HCT116 (cell line): ENCODE measurements around the gene TEX54. TPM values are rescaled to one million over a fixed set of nuclear protein-coding genes. Genes with fewer than 3 reads are reported as not detected.

Experiments used
- ATAC-seq: fragments of 200-7000 bp; cut with Tn5 transposase; 2 replicates; pipeline ENCODE4 v1.9.1; 2020; ENCODE audit warnings: mild to moderate bottlenecking, moderate library complexity
- BruUV-seq: library from RNA; stranded (reverse); fragments of 400-500 nt; replicated peaks from 2 replicates; lab custom pipeline; 2021; lab: Mats Ljungman, UMichigan
- CTCF ChIA-PET: fragments of 300-600 bp; sonication (Branson Sonifier 250); formaldehyde crosslinking; loops from one replicate; lab custom pipeline; 2021; ENCODE audit warnings: antibody characterized with exemption; lab: Charles Lee
- POLR2A ChIA-PET: fragments of 300-600, 350-600 bp; sonication (Branson Sonifier 250); formaldehyde crosslinking; loops from one replicate; lab custom pipeline; 2021; ENCODE audit warnings: antibody characterized with exemption; lab: Charles Lee
- RAD21 ChIA-PET, 2 experiments: fragments of 300-600 bp; sonication (Branson Sonifier 250); formaldehyde crosslinking; loops; one replicate each; lab custom pipeline; 2023; ENCODE audit warnings: low total read pairs in 2 of 2; ENCODE audit not compliant: uncharacterized antibody in 2 of 2, unreplicated experiment in 2 of 2, low non-redundant PET in 1 of 2; lab: Charles Lee
- DNase-seq: peaks from one replicate; pipeline ENCODE4 v3.0.0-alpha.2; 2010; ENCODE audit warnings: low read depth, low spot score
- H2AFZ ChIP-seq: fragments of 200-600 bp; shearing (Covaris generic), sonication (generic); 2 replicates; pipeline ENCODE4 v1.6.1; 2017; ENCODE audit warnings: low read depth, mixed run types, mixed read lengths, antibody characterized with exemption, low read length; ENCODE audit not compliant: poor library complexity, severe bottlenecking
- H3K27ac ChIP-seq: 2 replicates; pipeline ENCODE4 v1.5.1; 2012; ENCODE audit warnings: low read depth, low read length
- H3K27me3 ChIP-seq: fragments of 200-600 bp; sonication (generic); 2 replicates; pipeline ENCODE4 v1.6.1; 2016; ENCODE audit warnings: mixed run types, low read length, mixed read lengths; ENCODE audit not compliant: insufficient read depth
- H3K36me3 ChIP-seq, 2 experiments: fragments of 200-500 bp in 1 of 2; fragments of 200-600 bp in 1 of 2; sonication (Bioruptor generic) in 1 of 2; sonication (generic) in 1 of 2; 2 replicates each; pipeline versions ENCODE4 v1.5.1 to v1.6.1; 2014 to 2016; ENCODE audit warnings: low read length in 2 of 2, inconsistent platforms in 1 of 2, mixed read lengths in 1 of 2, mixed run types in 1 of 2; ENCODE audit not compliant: insufficient read depth in 2 of 2, control insufficient read depth in 1 of 2
- H3K4me1 ChIP-seq, 2 experiments: fragments of 200-600 bp in 1 of 2; sonication (generic) in 1 of 2; 2 replicates each; pipeline versions ENCODE4 v1.5.1 to v1.6.1; 2012 to 2017; ENCODE audit warnings: low read length in 2 of 2, inconsistent platforms in 1 of 2, mild to moderate bottlenecking in 1 of 2, mixed read lengths in 1 of 2, mixed run types in 1 of 2, moderate library complexity in 1 of 2; ENCODE audit not compliant: insufficient read depth in 2 of 2, control insufficient read depth in 1 of 2
- H3K4me2 ChIP-seq: fragments of 200-600 bp; sonication (generic); 2 replicates; pipeline ENCODE4 v1.6.1; 2017; ENCODE audit warnings: mixed run types, low read length, mixed read lengths
- H3K4me3 ChIP-seq, 2 experiments: fragments of 200-600 bp in 1 of 2; sonication (generic) in 1 of 2; replicated peaks in 1 of 2; 2 replicates each; pipeline ENCODE4 v1.5.1; 2011 to 2016; ENCODE audit warnings: low read length in 2 of 2, control low read depth in 1 of 2, low read depth in 1 of 2, mild to moderate bottlenecking in 1 of 2, mixed read lengths in 1 of 2, mixed run types in 1 of 2
- H3K79me2 ChIP-seq: fragments of 200-600 bp; sonication (generic); 2 replicates; pipeline ENCODE4 v1.6.1; 2017; ENCODE audit warnings: mild to moderate bottlenecking, mixed run types, low read length, moderate library complexity, mixed read lengths; ENCODE audit not compliant: insufficient read depth
- H3K9ac ChIP-seq: fragments of 200-600 bp; sonication (generic); 2 replicates; pipeline ENCODE4 v1.6.1; 2016; ENCODE audit warnings: low read length, mixed read lengths
- H3K9me2 ChIP-seq: fragments of 200-600 bp; sonication (generic), shearing (Covaris generic); 2 replicates; pipeline ENCODE4 v1.6.1; 2017; ENCODE audit warnings: mixed run types, mild to moderate bottlenecking, moderate library complexity; ENCODE audit not compliant: insufficient read depth
- H3K9me3 ChIP-seq, 2 experiments: fragments of 200-500 bp in 1 of 2; fragments of 200-600 bp in 1 of 2; sonication (Bioruptor generic) in 1 of 2; sonication (generic) in 1 of 2; 2 replicates each; pipeline ENCODE4 v1.6.1; 2014 to 2017; ENCODE audit warnings: low read length in 2 of 2, mixed read lengths in 2 of 2, inconsistent platforms in 1 of 2, low read depth in 1 of 2, mild to moderate bottlenecking in 1 of 2, mixed run types in 1 of 2, moderate library complexity in 1 of 2; ENCODE audit not compliant: control insufficient read depth in 1 of 2, insufficient read depth in 1 of 2
- H4K20me1 ChIP-seq: fragments of 200-600 bp; sonication (generic), shearing (Covaris generic); 2 replicates; pipeline ENCODE4 v1.6.1; 2017; ENCODE audit warnings: mixed run types, mild to moderate bottlenecking, moderate library complexity; ENCODE audit not compliant: insufficient read depth
- EGR1 ChIP-seq: IDR thresholded peaks from 2 replicates; pipeline ENCODE4 v1.6.1; 2012; ENCODE audit warnings: low read depth
- ELF1 ChIP-seq: IDR thresholded peaks from 2 replicates; pipeline ENCODE4 v1.6.1; 2012; ENCODE audit warnings: low read depth, borderline replicate concordance
- EZH2 ChIP-seq: fragments of 200-600 bp; sonication (generic); IDR thresholded peaks from 2 replicates; pipeline ENCODE4 v1.6.1; 2017; ENCODE audit warnings: antibody characterized with exemption, mixed run types
- POLR2A ChIP-seq: IDR thresholded peaks from 2 replicates; pipeline ENCODE4 v1.7.0; 2011; ENCODE audit warnings: borderline replicate concordance; ENCODE audit not compliant: insufficient read depth, insufficient read length; ENCODE audit errors: extremely low read depth
- POLR2AphosphoS5 ChIP-seq: IDR thresholded peaks from 2 replicates; pipeline ENCODE4 v1.6.1; 2011; ENCODE audit warnings: mild to moderate bottlenecking, low read depth, low read length, moderate library complexity
- RAD21 ChIP-seq: IDR thresholded peaks from 2 replicates; pipeline ENCODE4 v1.6.1; 2012; ENCODE audit warnings: low read depth, mild to moderate bottlenecking
- SP1 ChIP-seq: IDR thresholded peaks from 2 replicates; pipeline ENCODE4 v1.6.1; 2012; ENCODE audit warnings: low read depth
- SRF ChIP-seq: IDR thresholded peaks from 2 replicates; pipeline ENCODE4 v1.6.1; 2012; ENCODE audit warnings: low read depth
- TCF7L2 ChIP-seq: IDR thresholded peaks from 2 replicates; pipeline ENCODE4 v1.7.0; 2011; ENCODE audit warnings: borderline replicate concordance, inconsistent platforms; ENCODE audit not compliant: insufficient read depth, insufficient read length; ENCODE audit errors: extremely low read depth
- YY1 ChIP-seq: IDR thresholded peaks from 2 replicates; pipeline ENCODE4 v1.6.1; 2011; ENCODE audit warnings: low read length, low read depth, moderate library complexity, mild to moderate bottlenecking; ENCODE audit not compliant: insufficient replicate concordance; ENCODE audit errors: extremely low read depth
- intact Hi-C: fragments of 100-400 bp; cut with micrococcal nuclease; formaldehyde crosslinking; loops from 2 replicates; pipeline ENCODE4 v1.10.0; 2022
- total RNA-seq: library from RNA; stranded (reverse); gene quantifications from one replicate; pipeline ENCODE4 v1.2.1, GENCODE V29; 2021; ENCODE audit not compliant: unreplicated experiment
- TF ChIP-seq, protein P1 (sequence below), 3 experiments: fragments of 200-600 bp in 1 of 3; sonication (generic) in 1 of 3; IDR thresholded peaks in 2 of 3; conservative IDR thresholded peaks in 1 of 3; 2 replicates each; pipeline ENCODE4 v1.5.1; 2012 to 2017; ENCODE audit warnings: low read depth in 2 of 3, low read length in 2 of 3, antibody characterized with exemption in 1 of 3, borderline replicate concordance in 1 of 3, control low read depth in 1 of 3, mild to moderate bottlenecking in 1 of 3, mixed read lengths in 1 of 3, mixed run types in 1 of 3, moderate library complexity in 1 of 3; ENCODE audit not compliant: insufficient read depth in 1 of 3
- TF ChIP-seq, protein P2 (sequence below): IDR thresholded peaks from 2 replicates; pipeline ENCODE4 v1.6.1; 2011; ENCODE audit warnings: mild to moderate bottlenecking, low read length, moderate library complexity; ENCODE audit not compliant: insufficient replicate concordance; ENCODE audit errors: extremely low read depth

Gene TEX54
- total RNA-seq, 1 experiment from 2014 or later, result not detected

DNA sequence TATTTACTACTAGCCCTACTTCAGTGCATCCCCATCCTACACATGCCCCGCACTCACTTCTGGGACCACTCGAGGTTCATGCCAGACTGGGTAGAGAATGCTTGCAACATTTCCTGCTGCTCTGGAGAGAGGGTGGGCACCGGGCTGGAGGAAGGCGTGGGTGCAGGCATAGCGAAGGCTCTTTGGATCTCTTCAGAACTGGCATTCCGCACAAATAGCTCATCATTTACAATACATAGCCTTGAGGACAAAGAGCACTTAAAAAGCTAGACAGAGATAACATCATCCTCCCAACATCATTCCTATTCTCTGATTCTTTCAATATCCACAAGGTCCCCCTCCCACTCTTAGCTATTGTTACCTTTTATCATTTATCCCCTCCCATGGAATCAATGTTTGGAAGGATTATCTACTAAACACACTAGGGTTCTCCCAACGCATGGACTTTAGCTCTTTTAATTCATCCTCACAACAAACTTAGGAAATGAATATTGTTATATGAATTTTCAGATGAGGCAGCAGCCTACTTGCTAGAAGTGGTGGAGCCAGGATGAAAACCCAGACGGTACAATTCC lies 38.4 kb downstream of the TEX54 start:
- CTCF ChIA-PET, result no interaction called here
- no peak overlapping the region for H3K4me2 ChIP-seq
- H3K4me1 ChIP-seq, result peaks cover 15 to 27% of the 10 kb centered on the region in 2 experiments; a peak in 3 of 4 replicates
- peaks cover 25% of the 10 kb centered on the region for H3K79me2 ChIP-seq
- ATAC-seq (no peak), DNase-seq (no peak)
- H3K27me3 ChIP-seq, result no peaks in the 10 kb centered on the region
- no TSS peak for BruUV-seq
- no peak overlapping the region for H3K27ac ChIP-seq
- H3K9me2 ChIP-seq, result no peaks in the 10 kb centered on the region
- no peak overlapping the region for H3K4me3 ChIP-seq
- POLR2A ChIA-PET, result interaction anchor here (0.7 to 1.5 kb wide), 3 partner anchors 10 to 225 kb away, joined by 4 to 11 read pairs (median 4); no protein-coding TSS in a partner anchor
- TF ChIP-seq EZH2 (no peak), RAD21 (no peak), SRF (no peak)
- TF ChIP-seq, protein P1, sequence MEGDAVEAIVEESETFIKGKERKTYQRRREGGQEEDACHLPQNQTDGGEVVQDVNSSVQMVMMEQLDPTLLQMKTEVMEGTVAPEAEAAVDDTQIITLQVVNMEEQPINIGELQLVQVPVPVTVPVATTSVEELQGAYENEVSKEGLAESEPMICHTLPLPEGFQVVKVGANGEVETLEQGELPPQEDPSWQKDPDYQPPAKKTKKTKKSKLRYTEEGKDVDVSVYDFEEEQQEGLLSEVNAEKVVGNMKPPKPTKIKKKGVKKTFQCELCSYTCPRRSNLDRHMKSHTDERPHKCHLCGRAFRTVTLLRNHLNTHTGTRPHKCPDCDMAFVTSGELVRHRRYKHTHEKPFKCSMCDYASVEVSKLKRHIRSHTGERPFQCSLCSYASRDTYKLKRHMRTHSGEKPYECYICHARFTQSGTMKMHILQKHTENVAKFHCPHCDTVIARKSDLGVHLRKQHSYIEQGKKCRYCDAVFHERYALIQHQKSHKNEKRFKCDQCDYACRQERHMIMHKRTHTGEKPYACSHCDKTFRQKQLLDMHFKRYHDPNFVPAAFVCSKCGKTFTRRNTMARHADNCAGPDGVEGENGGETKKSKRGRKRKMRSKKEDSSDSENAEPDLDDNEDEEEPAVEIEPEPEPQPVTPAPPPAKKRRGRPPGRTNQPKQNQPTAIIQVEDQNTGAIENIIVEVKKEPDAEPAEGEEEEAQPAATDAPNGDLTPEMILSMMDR (IDR thresholded peaks at IDR 0.05 in 2 of 3, conservative IDR thresholded peaks at IDR 0.05 in 1 of 3; ENCODE audit: borderline replicate concordance in 1 of 3, insufficient read depth in 1 of 3, low read depth in 2 of 3, low read length in 2 of 3), result no peak
- no peak overlapping the region for H2AFZ ChIP-seq
- RAD21 ChIA-PET, result no interaction called here
- intact Hi-C loops, result no loop called here
- no peaks in the 10 kb centered on the region for H3K9me3 ChIP-seq
- H4K20me1 ChIP-seq, result no peaks in the 10 kb centered on the region
- H3K36me3 ChIP-seq, result peaks cover 40 to 72% of the 10 kb centered on the region in 2 experiments
- H3K9ac ChIP-seq, result no peak overlapping the region

DNA sequence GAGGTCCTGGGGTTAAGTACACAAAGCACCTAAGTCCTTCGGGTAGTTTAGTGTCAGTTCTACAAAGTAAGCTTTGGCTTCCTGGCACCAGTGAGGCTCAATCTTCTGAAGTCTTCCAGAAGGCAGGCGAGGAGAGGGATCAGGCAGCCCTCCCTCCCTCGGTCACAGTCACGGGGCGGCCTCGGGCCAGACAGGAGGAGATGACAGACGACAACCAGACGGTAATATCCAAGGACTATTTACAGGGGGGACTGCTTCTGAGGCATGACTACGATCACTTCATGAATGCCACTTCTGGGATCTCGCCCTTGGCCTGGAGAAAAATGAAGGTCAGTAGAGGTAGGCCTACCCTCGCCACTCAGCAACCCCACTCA lies 40.5 kb downstream of the TEX54 start:
- Histone ChIP-seq H3K4me2 (peak overlapping the region; percentile 91), H3K9me3 (no peaks in the 10 kb centered on the region), H3K27me3 (no peaks in the 10 kb centered on the region), H2AFZ (no peak overlapping the region), H3K9me2 (no peaks in the 10 kb centered on the region), H3K9ac (peak overlapping the region; percentile 41), H3K4me3 (peak overlapping the region; percentile 87 to 94), H4K20me1 (no peaks in the 10 kb centered on the region), H3K79me2 (peaks cover 45% of the 10 kb centered on the region), H3K4me1 (peaks cover 21 to 38% of the 10 kb centered on the region in 2 experiments; a peak in 3 of 4 replicates), H3K36me3 (peaks cover 29 to 59% of the 10 kb centered on the region in 2 experiments), H3K27ac (peak overlapping the region; percentile 98)
- POLR2A ChIA-PET, result interaction anchor here (0.6 to 1.0 kb wide), 3 partner anchors 38 to 56 kb away, joined by 3 to 5 read pairs (median 4); partner anchors contain the start of genes STX5 and ZBTB3
- BruUV-seq, result no TSS peak
- DNase-seq (no peak), ATAC-seq (no peak)
- RAD21 ChIA-PET, result no interaction called here
- intact Hi-C loops, result no loop called here
- CTCF ChIA-PET, result no interaction called here
- TF ChIP-seq YY1 (no peak), TCF7L2 (no peak), EGR1 (no peak), POLR2A (no peak), POLR2AphosphoS5 (no peak), ELF1 (no peak), SP1 (no peak)
- TF ChIP-seq, protein P1 (IDR thresholded peaks at IDR 0.05 in 2 of 3, conservative IDR thresholded peaks at IDR 0.05 in 1 of 3; ENCODE audit: borderline replicate concordance in 1 of 3, insufficient read depth in 1 of 3, low read depth in 2 of 3, low read length in 2 of 3), result no peak
- TF ChIP-seq, protein P2, sequence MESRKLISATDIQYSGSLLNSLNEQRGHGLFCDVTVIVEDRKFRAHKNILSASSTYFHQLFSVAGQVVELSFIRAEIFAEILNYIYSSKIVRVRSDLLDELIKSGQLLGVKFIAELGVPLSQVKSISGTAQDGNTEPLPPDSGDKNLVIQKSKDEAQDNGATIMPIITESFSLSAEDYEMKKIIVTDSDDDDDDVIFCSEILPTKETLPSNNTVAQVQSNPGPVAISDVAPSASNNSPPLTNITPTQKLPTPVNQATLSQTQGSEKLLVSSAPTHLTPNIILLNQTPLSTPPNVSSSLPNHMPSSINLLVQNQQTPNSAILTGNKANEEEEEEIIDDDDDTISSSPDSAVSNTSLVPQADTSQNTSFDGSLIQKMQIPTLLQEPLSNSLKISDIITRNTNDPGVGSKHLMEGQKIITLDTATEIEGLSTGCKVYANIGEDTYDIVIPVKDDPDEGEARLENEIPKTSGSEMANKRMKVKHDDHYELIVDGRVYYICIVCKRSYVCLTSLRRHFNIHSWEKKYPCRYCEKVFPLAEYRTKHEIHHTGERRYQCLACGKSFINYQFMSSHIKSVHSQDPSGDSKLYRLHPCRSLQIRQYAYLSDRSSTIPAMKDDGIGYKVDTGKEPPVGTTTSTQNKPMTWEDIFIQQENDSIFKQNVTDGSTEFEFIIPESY, result no peak
